Transverse colon (tissue), 4 donors: ENCODE results near the gene CISD3. TPM values are rescaled to one million over a fixed set of nuclear protein-coding genes. Genes with fewer than 3 reads are reported as not detected.

ENCODE experiments used
- DNase-seq: peaks from one replicate; pipeline ENCODE4 v3.0.0-alpha.2; 2019
- H3K27ac ChIP-seq, 4 donors: fragments of 200-600 bp; sonication (generic); 2 replicates each; pipeline ENCODE4 v1.5.1; 2016 to 2018; ENCODE audit warnings: inconsistent platforms in 4 of 4
- H3K27me3 ChIP-seq: fragments of 200-600 bp; sonication (generic); 2 replicates; pipeline ENCODE4 v1.5.1; 2017; ENCODE audit warnings: inconsistent platforms
- H3K36me3 ChIP-seq, 4 donors: fragments of 200-600 bp; sonication (generic); 2 replicates each; pipeline ENCODE4 v1.5.1; 2017 to 2019; ENCODE audit warnings: inconsistent platforms in 4 of 4
- H3K4me1 ChIP-seq, 4 donors: fragments of 200-600 bp; sonication (generic); 2 replicates each; pipeline ENCODE4 v1.5.1; 2017 to 2020; ENCODE audit warnings: inconsistent platforms in 4 of 4
- H3K4me3 ChIP-seq, 4 donors: fragments of 200-600 bp; sonication (generic); 1 replicate in 1 of 4; 2 replicates in 3 of 4; pipeline versions ENCODE4 v1.5.1 to v1.6.1; 2017 to 2019; ENCODE audit warnings: inconsistent platforms in 4 of 4
- H3K9me3 ChIP-seq, 2 donors: fragments of 200-600 bp; sonication (generic); 2 replicates each; pipeline ENCODE4 v1.5.1; 2017 to 2019; ENCODE audit warnings: inconsistent platforms in 2 of 2
- CTCF ChIP-seq, 5 experiments: fragments of 200-600 bp in 3 of 5; fragments of 450-650 bp in 2 of 5; sonication (generic) in 3 of 5; IDR thresholded peaks; 1 replicate in 2 of 5; 2 replicates in 3 of 5; pipeline ENCODE4 v1.5.1; 2016 to 2017; ENCODE audit warnings: antibody characterized with exemption in 5 of 5, inconsistent platforms in 3 of 5, mild to moderate bottlenecking in 2 of 5, moderate library complexity in 1 of 5
- EP300 ChIP-seq: sonication (generic); formaldehyde crosslinking; IDR thresholded peaks from one replicate; pipeline ENCODE4 v1.6.1; 2017; ENCODE audit warnings: antibody characterized with exemption, low read depth
- POLR2A ChIP-seq: fragments of 450-650 bp; IDR thresholded peaks from one replicate; pipeline ENCODE4 v1.6.1; 2016; ENCODE audit warnings: antibody characterized with exemption, mild to moderate bottlenecking, moderate library complexity
- POLR2AphosphoS5 ChIP-seq, 3 donors: sonication (generic); formaldehyde crosslinking; IDR thresholded peaks; one replicate each; pipeline ENCODE4 v1.6.1; 2016; ENCODE audit warnings: antibody characterized with exemption in 3 of 3
- WGBS, 2 donors: methylation state at CpG; one replicate each; pipeline ENCODE4 v1.1.5; 2018; ENCODE audit warnings: low coverage in 1 of 2; 5-methylcytosine and 5-hydroxymethylcytosine counted together
- in situ Hi-C, 4 donors: fragments of 200-750 bp; cut with MboI; loops; one replicate each; pipeline versions ENCODE4 v1.15.0 to v1.15.1; 2017; ENCODE audit warnings: low sequenced_read_pairs in 3 of 4, low pct_ligation_motif_present in 1 of 4, low pct_unique_long_range_greater_than_20kb in 1 of 4
- intact Hi-C: fragments of 100-400 bp; cut with DNase I; formaldehyde crosslinking; loops from one replicate; pipeline ENCODE4 v1.15.1; 2023; ENCODE audit warnings: low total_unique reads
- total RNA-seq, 4 donors: library from RNA; depleted of rRNA; stranded (reverse); fragments of >200 nt; gene quantifications; one replicate each; pipeline ENCODE4 v1.1.0, GENCODE V29; 2016

CISD3 gene
- total RNA-seq, 4 donors from 2014 or later = 11.2 to 35.0 (median 20.5) TPM

GRCh38 chr17:38741461-38741860, 11.3 kb downstream of the CISD3 start:
- in situ Hi-C loops (no loop called here), intact Hi-C loops (no loop called here)
- Histone ChIP-seq H3K4me3 (no peak overlapping the region), H3K9me3 (no peaks in the 10 kb centered on the region), H3K27me3 (no peaks in the 10 kb centered on the region), H3K36me3 (no peaks in the 10 kb centered on the region), H3K27ac (peak overlapping the region; percentile 83 to 95 (median 93)), H3K4me1 (peaks cover 27 to 65% (median 36%) of the 10 kb centered on the region in 4 donors)
- TF ChIP-seq POLR2A = no peak
- TF ChIP-seq EP300 = no peak
- no peak for TF ChIP-seq CTCF (IDR thresholded peaks at IDR 0.05)
- no peak for TF ChIP-seq POLR2AphosphoS5 (IDR thresholded peaks at IDR 0.05)
- DNase-seq = no peak
- WGBS, 2 donors = 33 to 42% methylated on average over 1 to 5 of the region's 5 CpGs

- TF ChIP-seq POLR2A = no peak
- no peak for TF ChIP-seq CTCF (IDR thresholded peaks at IDR 0.05)
- peak in 1 of 3 donors; percentile 23 for TF ChIP-seq POLR2AphosphoS5 (IDR thresholded peaks at IDR 0.05)
- no peak for TF ChIP-seq EP300
- in situ Hi-C loops = no loop called here
- Histone ChIP-seq H3K36me3 (no peaks in the 10 kb centered on the region), H3K4me1 (peaks cover 32 to 70% (median 41%) of the 10 kb centered on the region in 4 donors), H3K27ac (peak overlapping the region; percentile 83 to 95 (median 93)), H3K27me3 (no peaks in the 10 kb centered on the region), H3K9me3 (no peaks in the 10 kb centered on the region), H3K4me3 (peak overlapping the region in 1 of 4 donors; percentile 7)
- DNase-seq = peak; percentile 80
- intact Hi-C loops = no loop called here
- 0 to 29% methylated on average over 4 to 7 of the region's 7 CpGs for whole genome bisulfite sequencing, 2 donors
Measured at GRCh38 chr17:38741921-38742410, 11.8 kb downstream of the CISD3 start.

GRCh38 chr17:38742411-38743308, 12.5 kb downstream of the CISD3 start:
- 33% methylated on average over 19 of the region's 22 CpGs; no CpG with 5 or more reads in 1 of the 2 donors for WGBS, 2 donors
- Histone ChIP-seq H3K9me3 (no peaks in the 10 kb centered on the region), H3K27me3 (no peaks in the 10 kb centered on the region), H3K4me1 (peaks cover 34 to 73% (median 47%) of the 10 kb centered on the region in 4 donors), H3K27ac (peak overlapping the region; percentile 83 to 95 (median 93)), H3K4me3 (peak overlapping the region in 1 of 4 donors; percentile 7), H3K36me3 (no peaks in the 10 kb centered on the region)
- intact Hi-C loops (no loop called here), in situ Hi-C loops (no loop called here)
- peak; percentile 68 for DNase-seq
- TF ChIP-seq POLR2A = no peak
- no peak for TF ChIP-seq EP300
- TF ChIP-seq CTCF (IDR thresholded peaks at IDR 0.05) = no peak
- TF ChIP-seq POLR2AphosphoS5 (IDR thresholded peaks at IDR 0.05) = peak; percentile 36 to 76 (median 72)

- Histone ChIP-seq H3K27ac (peak overlapping the region; percentile 83 to 95 (median 93)), H3K4me1 (peaks cover 34 to 77% (median 53%) of the 10 kb centered on the region in 4 donors), H3K27me3 (no peaks in the 10 kb centered on the region), H3K36me3 (no peaks in the 10 kb centered on the region), H3K4me3 (no peak overlapping the region), H3K9me3 (no peaks in the 10 kb centered on the region)
- intact Hi-C loops = no loop called here
- no peak for TF ChIP-seq POLR2A
- no peak for TF ChIP-seq EP300
- no peak for TF ChIP-seq POLR2AphosphoS5 (IDR thresholded peaks at IDR 0.05)
- no peak for TF ChIP-seq CTCF (IDR thresholded peaks at IDR 0.05)
- no peak for DNase-seq
- in situ Hi-C loops = no loop called here
- WGBS, 2 donors = 26 to 65% methylated on average over 3 to 4 of the region's 4 CpGs
Measured at GRCh38 chr17:38743556-38744171, 13.5 kb downstream of the CISD3 start.
